Measurements from ENCODE around the gene FRAS1.
"Not testable (repeated sequence)": the region's sequence is repeated elsewhere in the genome, so short reads cannot be mapped to it uniquely, and the experiment has no call there.

Gene FRAS1

GRCh38 chr4:78529569-78530209 is 472.6 kb downstream of the FRAS1 start:
- DNase-seq (ENCODE audit: insufficient read length, low spot score) (no peak), FAIRE-seq (no peak)

DNA sequence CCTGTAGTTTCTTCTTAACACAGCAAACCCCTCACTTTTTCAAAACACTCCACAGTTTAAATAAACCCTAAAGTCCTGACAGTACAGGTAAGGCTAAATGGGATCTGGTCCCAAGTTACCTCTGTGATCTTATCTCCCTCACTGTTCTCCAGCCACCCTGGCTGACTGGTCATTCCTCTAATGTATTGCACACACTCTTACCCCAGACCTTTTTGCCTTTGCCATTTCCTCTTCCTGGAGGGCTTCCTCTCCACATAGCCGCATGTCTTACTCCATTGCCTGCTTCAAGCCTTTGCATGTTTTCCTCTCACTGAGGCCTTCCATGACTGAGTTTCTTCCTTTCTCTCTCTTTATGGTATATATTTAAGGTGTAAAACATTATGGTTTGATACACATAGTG is 474.9 kb downstream of the FRAS1 start:
- DNase-seq (ENCODE audit: insufficient read length, low spot score) (no peak), FAIRE-seq (no peak)

GRCh38 chr4:78533854-78534253 is 476.7 kb downstream of the FRAS1 start:
- FAIRE-seq (no peak), DNase-seq (ENCODE audit: insufficient read length, low spot score) (no peak)

- no peak for DNase-seq (ENCODE audit: insufficient read length, low spot score)
Observed at GRCh38 chr4:78534286-78534955, 477.3 kb downstream of the FRAS1 start.

DNA sequence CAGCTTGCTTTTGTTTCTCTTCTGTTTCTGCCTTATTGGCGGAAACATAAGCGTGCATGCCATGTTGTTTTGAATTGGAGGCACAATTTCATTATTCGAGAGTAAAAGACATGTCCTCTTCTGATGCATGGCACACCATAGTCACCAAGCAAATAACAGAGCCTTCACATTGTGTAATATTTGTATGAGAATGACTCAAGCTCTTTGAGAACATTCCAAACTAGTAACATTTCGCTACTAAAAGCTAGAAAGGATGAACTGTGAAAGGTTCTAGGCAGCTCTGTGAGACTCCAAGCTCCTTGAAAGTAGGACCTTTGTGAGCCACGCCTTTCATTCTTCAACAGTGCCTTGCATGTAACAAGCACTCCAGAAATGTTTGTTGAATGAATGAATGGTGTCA is 485.2 kb downstream of the FRAS1 start:
- DNase-seq (ENCODE audit: insufficient read length, low spot score), result no peak
- FAIRE-seq, result no peak

More at GRCh38 chr4:78534286-78534955, 477.3 kb downstream of the FRAS1 start:
- FAIRE-seq, result no peak

GRCh38 chr4:78543424-78544125 is 486.5 kb downstream of the FRAS1 start:
- DNase-seq (ENCODE audit: insufficient read length, low spot score), result no peak

DNA sequence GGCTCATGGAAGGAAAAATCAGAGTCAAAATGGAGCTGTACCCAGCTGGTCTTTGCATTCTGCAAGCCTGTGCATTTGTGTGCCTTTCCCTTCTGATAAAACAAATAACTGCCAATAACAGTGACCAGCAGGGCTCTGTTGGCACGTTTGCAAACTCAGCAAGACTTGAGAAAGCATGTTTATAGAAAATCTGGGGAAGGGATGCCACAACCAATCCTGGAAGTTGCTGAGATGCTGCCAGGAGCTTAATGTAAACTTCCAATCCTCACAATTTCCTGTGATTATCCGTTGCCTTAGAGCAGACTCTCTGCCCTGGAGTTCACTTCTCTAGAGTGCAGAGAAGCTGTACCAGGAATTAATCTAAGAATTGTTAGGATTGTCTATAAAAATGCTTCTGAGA is 487.6 kb downstream of the FRAS1 start:
- no peak for FAIRE-seq
- no peak for DNase-seq (ENCODE audit: insufficient read length, low spot score)

More at GRCh38 chr4:78543424-78544125, 486.5 kb downstream of the FRAS1 start:
- no peak for FAIRE-seq

DNA sequence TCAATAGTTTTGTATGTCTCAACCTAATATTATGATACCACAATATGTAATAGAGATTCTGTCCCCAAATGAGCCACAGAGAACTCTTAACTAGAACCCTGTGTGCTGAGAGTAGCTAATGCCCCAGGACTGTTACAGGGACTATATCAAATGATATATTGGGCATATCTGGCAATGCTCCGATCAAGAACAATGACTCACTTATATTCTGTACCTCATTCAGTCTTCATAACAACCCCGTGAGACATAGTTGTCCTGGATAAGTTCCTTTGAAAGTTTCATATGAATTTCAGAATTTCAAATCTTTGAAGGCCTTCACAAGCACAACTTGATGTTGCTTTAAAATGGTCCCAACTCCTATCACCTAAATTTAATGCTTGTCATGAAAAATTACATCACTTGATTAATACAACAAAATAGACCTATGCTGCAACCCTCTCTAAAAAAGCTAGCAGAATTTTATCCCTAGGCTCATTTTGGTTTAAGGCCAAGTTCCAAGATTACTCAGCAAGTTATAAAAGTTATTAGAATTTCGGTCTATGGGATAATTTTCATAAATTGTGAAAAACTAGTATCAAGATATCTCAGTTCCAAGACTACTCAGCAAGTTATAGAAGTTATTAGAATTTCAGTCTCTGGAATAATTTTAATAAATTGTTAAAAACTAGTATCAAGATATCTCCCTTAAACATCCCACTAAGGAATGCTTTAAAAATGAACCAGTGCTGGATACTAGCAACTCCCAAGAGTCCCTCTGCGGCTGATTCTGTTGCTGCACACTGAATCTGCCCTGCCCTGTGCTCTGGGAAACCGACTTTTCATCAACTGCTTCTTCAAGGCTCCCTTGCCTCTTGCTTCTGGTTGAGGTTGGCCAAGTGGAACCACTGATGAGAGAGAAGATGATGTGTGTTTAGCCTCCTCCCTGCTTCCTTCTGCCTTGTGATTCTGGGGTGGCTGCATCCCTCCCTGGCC is 488.4 kb downstream of the FRAS1 start:
- DNase-seq (ENCODE audit: insufficient read length, low spot score), result no peak
- no peak for FAIRE-seq

DNA sequence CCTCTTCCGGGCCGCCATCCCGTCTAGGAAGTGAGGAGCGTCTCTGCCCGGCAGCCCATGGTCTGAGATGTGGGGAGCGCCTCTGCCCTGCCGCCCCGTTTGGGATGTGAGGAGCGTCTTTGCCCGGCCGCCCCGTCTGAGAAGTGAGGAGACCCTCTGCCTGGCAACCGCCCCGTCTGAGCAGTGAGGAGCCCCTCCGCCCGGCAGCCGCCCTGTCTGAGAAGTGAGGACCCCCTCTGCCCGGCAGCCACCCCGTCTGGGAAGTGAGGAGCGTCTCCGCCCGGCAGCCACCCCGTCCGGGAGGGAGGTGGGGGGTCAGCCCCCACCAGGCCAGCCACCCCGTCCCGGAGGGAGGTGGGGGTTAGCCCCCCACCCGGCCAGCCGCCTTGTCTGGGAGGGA is 490.8 kb downstream of the FRAS1 start:
- DNase-seq (ENCODE audit: insufficient read length, low spot score), result not testable (repeated sequence)

DNA sequence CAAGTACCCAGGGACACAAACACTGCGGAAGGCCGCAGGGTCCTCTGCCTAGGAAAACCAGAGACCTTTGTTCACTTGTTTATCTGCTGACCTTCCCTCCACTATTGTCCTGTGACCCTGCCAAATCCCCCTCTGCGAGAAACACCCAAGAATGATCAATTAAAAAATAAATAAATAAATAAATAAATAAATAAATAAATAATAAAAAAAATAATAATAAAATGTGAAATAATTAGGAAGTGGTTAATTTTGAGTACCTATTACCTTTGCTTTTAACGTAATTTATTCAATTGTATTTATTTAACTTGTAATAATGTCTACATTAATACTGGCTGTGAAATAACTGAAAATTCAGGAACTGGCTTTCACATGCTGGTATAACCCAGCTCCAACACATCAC is 491.8 kb downstream of the FRAS1 start:
- FAIRE-seq; DNase-seq (ENCODE audit: insufficient read length, low spot score): not testable (repeated sequence)

More for the DNA sequence above, 490.8 kb downstream of the FRAS1 start:
- FAIRE-seq, result not testable (repeated sequence)

DNA sequence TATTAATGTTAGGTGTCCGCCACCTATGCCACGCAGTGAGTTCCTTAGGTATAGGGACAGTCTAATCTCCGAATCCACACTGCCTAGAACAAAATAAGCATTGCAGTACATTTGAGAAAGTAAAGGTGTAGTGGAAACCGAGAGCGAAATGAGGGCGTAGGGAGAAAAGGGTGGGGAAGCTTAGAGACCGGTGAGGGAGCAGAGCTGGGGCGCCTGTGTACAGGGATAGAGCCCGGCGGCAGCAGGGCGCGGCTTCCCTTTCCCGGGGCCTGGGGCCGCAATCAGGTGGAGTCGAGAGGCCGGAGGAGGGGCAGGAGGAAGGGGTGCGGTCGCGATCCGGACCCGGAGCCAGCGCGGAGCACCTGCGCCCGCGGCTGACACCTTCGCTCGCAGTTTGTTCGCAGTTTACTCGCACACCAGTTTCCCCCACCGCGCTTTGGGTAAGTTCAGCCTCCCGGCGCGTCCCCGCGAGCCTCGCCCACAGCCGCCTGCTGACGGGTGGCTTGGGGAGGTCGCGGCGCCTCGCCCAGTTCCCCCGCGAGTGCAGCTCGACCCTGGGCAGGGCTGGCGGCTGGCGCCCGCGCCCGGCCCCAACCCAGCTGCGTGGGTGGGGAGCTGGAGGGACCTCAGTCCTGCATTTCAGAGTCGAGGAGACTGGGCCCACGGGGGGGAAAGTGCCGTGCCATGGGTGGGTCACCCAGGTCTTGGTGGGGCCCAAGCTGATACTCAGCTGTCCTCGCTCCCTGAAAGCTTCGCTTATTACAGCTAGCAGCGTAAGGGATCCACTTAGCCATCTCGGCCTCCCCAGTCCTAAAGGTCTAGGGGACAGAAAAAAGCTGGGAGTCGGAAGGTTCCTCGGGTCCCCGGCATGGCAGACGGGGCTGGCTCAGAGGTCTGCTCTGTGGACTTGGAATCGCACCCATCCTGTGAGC is 494.6 kb downstream of the FRAS1 start, which contains the start of gene ANXA3:
Gene ANXA3 (plus strand): TSS at position 351 of the 932 bp plus-strand sequence. CDS start 2,704 bp downstream, outside the sequence.
- DNase-seq (ENCODE audit: insufficient read length, low spot score) (no peak), FAIRE-seq (no peak)

GRCh38 chr4:78552389-78553042 is 495.4 kb downstream of the FRAS1 start:
- FAIRE-seq (no peak), DNase-seq (ENCODE audit: insufficient read length, low spot score) (no peak)

DNA sequence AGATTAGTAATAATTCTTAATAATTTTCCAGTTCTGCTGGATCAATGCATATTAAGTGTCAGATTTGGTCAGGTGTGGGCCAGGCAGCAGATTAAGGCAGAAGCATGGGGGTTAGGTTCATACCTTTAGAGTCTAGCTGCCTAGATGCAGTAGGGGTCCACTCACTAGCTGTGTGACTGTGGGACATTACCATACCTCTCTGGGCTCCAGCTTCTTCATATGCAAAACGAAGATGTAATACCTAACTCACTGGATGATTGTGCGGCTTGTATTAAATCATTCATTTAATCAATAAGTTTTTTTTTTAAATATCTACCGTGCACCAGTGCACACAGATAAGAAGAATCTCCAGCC is 495.9 kb downstream of the FRAS1 start:
- DNase-seq (ENCODE audit: insufficient read length, low spot score) (no peak), FAIRE-seq (no peak)

DNA sequence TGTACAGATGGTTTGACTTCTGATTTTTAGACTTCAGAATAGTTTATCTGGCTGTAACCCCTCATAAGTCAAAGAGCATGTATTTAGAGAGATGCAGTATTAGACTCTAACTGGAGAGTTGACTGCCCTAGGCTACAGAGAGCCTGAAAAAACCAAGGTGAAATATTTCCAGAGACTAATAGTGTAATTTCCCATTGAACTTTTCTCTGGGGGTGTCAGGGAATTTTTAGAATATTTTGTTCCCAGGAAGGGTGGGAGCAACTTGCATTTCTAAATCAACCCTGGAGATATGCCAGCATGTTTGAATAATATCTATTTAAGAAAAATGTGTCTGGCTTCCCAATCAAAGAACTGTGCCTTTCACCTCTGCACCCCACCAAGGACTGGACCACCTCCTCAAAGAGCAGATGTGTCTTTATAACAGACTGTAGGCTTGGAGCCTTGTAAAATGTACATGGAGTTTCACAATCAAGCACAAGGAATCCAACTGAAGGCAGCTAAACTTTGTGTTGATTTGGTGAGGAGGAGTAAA is 496.5 kb downstream of the FRAS1 start:
- FAIRE-seq (no peak), DNase-seq (ENCODE audit: insufficient read length, low spot score) (no peak)

GRCh38 chr4:78556665-78557064 is 499.5 kb downstream of the FRAS1 start:
- no peak for DNase-seq (ENCODE audit: insufficient read length, low spot score)
- no peak for FAIRE-seq

- FAIRE-seq (no peak), DNase-seq (ENCODE audit: insufficient read length, low spot score) (no peak)
Observed at GRCh38 chr4:78557841-78558240, 500.7 kb downstream of the FRAS1 start.

GRCh38 chr4:78558410-78558809 is 501.3 kb downstream of the FRAS1 start:
- FAIRE-seq (no peak), DNase-seq (ENCODE audit: insufficient read length, low spot score) (no peak)

DNA sequence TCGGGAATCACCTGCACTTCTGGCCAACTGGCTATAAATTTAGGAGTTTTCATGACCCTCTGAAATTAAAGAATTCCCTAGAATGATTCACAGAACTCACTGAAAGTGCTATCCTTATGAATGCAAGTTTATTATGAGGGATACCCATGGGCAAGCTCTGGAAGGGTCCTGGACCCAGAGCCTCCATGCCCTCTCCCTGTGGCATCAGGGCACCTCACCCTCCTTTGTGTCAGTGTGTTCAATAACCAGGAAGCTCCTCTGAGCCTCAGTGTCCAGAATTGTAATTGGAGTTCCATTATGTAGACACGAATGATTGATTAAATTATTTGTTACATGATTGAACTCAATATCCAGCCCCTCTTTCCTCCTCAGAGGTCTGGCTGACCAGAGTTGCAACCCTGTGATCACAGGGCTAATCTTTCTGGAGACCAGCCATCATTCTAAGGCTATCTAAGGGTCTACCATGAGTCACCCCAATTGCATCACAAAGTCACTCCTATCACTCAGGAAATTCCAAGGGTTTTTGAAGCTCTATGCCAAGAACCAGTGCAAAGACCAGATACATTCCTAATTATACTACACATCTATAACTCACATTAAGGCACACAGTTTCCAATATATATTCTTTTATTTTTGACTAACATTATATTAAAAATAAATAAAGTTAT is 503.3 kb downstream of the FRAS1 start:
- DNase-seq (ENCODE audit: insufficient read length, low spot score), result peak; percentile 34
- no peak for FAIRE-seq

Measured in HTR-8/SVneo (cell line).